ENCODE measurements around the gene GSPT1. TPM values are rescaled to one million over a fixed set of nuclear protein-coding genes. Genes with fewer than 3 reads are reported as not detected.
A peak's percentile ranks its signal among the peaks of the same experiment; 100 is the strongest.
"Not testable (repeated sequence)": the region's sequence is repeated elsewhere in the genome, so short reads cannot be mapped to it uniquely, and the experiment has no call there.

The GSPT1 gene
- total RNA-seq, 1 experiment from 2014 or later, result 173 TPM

- Histone ChIP-seq H2AFZ (ENCODE audit: low read length) (no peak overlapping the region), H4K91ac (ENCODE audit: insufficient read length, low read depth, low read length) (no peak overlapping the region), H4K5ac (ENCODE audit: insufficient read length, low read depth, low read length) (no peak overlapping the region), H2BK15ac (ENCODE audit: low read depth, low read length) (no peak overlapping the region), H3K18ac (ENCODE audit: insufficient read length, low read depth, low read length) (no peak overlapping the region), H3K27ac (ENCODE audit: insufficient read length, low read depth, low read length) (no peak overlapping the region), H3K4me2 (ENCODE audit: insufficient read depth, insufficient read length, low read length) (no peak overlapping the region), H3T11ph (ENCODE audit: low read length) (no peak overlapping the region), H4K20me1 (ENCODE audit: control insufficient read depth, insufficient read depth, insufficient read length) (no peaks in the 10 kb centered on the region), H2BK120ac (ENCODE audit: low read depth, low read length, poor library complexity, severe bottlenecking) (no peak overlapping the region), H3K23ac (ENCODE audit: insufficient read length, low read depth, low read length) (no peak overlapping the region), H3K4ac (ENCODE audit: low read depth, low read length) (no peak overlapping the region), H3K27me3 (ENCODE audit: insufficient read depth, low read length) (no peaks in the 10 kb centered on the region), H3K4me1 (ENCODE audit: insufficient read depth, low read length) (no peaks in the 10 kb centered on the region), H3K9ac (ENCODE audit: extremely low read depth, insufficient read length, low read length) (no peak overlapping the region), H3K9me3 (ENCODE audit: control insufficient read depth, low read depth, low read length) (no peaks in the 10 kb centered on the region), H3K79me2 (ENCODE audit: insufficient read depth, low read length) (no peaks in the 10 kb centered on the region), H2BK5ac (ENCODE audit: insufficient read length, low read length) (no peak overlapping the region), H3K23me2 (ENCODE audit: insufficient read length, low read depth, low read length, poor library complexity, severe bottlenecking) (no peaks in the 10 kb centered on the region), H2BK12ac (ENCODE audit: insufficient read length, low read depth, low read length) (no peak overlapping the region), H2AK5ac (ENCODE audit: insufficient read length, low read length) (no peak overlapping the region), H3K14ac (ENCODE audit: insufficient read depth, low read length) (no peak overlapping the region), H4K8ac (replicated peaks; ENCODE audit: insufficient read length, low read depth, low read length) (no peak overlapping the region), H3K79me1 (ENCODE audit: insufficient read depth, low read depth, low read length, poor library complexity, severe bottlenecking) (no peaks in the 10 kb centered on the region), H2BK20ac (ENCODE audit: low read depth, low read length, poor library complexity, severe bottlenecking) (no peak overlapping the region), H3K56ac (ENCODE audit: insufficient read length, low read depth, low read length) (no peak overlapping the region)
- Mint-ChIP-seq H3K9me3 (no peaks in the 10 kb centered on the region), H3K27ac (0 out of 7 replicates have a peak overlapping the region, but pooled peaks of 1 of the 3 experiments have one; percentile 54), H3K4me1 (0 out of 4 replicates have a peak, but pooled peaks cover 0 to 1% of the 10 kb centered on the region in 2 experiments), H3K4me3 (no peak overlapping the region), H3K27me3 (ENCODE audit: low read depth) (no peaks in the 10 kb centered on the region; the same call in 1 of the 2 replicates), H3K36me3 (ENCODE audit: insufficient read depth in 1 of 3, low read depth in 3 of 3) (no peaks in the 10 kb centered on the region)
- no peak for DNase-seq
- WGBS (ENCODE audit: extremely low coverage, insufficient read length, low lambda C conversion rate), result no CpG with 5 or more reads among the region's 8 CpGs
- TF ChIP-seq, protein P1, sequence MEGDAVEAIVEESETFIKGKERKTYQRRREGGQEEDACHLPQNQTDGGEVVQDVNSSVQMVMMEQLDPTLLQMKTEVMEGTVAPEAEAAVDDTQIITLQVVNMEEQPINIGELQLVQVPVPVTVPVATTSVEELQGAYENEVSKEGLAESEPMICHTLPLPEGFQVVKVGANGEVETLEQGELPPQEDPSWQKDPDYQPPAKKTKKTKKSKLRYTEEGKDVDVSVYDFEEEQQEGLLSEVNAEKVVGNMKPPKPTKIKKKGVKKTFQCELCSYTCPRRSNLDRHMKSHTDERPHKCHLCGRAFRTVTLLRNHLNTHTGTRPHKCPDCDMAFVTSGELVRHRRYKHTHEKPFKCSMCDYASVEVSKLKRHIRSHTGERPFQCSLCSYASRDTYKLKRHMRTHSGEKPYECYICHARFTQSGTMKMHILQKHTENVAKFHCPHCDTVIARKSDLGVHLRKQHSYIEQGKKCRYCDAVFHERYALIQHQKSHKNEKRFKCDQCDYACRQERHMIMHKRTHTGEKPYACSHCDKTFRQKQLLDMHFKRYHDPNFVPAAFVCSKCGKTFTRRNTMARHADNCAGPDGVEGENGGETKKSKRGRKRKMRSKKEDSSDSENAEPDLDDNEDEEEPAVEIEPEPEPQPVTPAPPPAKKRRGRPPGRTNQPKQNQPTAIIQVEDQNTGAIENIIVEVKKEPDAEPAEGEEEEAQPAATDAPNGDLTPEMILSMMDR (conservative IDR thresholded peaks at IDR 0.05), result no peak
Observed at GRCh38 chr16:11955713-11956123, 40.0 kb upstream of the GSPT1 start.

DNA sequence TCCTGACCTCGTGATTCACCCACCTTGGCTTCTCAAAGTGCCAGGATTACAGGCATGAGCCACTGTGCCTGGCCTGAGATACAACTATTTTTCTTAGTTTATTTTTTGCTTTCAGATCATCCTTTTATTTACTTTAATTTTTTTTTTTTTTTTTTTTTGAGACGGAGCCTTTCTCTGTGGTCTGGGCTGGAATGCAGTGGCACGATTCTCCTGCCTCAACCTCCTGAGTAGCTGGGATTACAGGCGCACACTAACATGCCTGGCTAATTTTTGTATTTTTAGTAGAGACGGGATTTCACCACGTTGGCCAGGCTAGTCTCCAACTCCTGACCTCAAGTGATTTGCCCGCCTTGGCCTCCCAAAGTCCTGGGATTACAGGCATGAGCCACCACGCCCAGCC lies 37.8 kb upstream of the GSPT1 start:
- H3K27ac Mint-ChIP-seq, result not testable (repeated sequence)

More for the DNA sequence above, 37.8 kb upstream of the GSPT1 start:
- not testable (repeated sequence) for H2BK120ac ChIP-seq (ENCODE audit: low read depth, low read length, poor library complexity, severe bottlenecking); H4K91ac ChIP-seq (ENCODE audit: insufficient read length, low read depth, low read length); H3K56ac ChIP-seq (ENCODE audit: insufficient read length, low read depth, low read length); H3K9me3 ChIP-seq (ENCODE audit: control insufficient read depth, low read depth, low read length); H2BK15ac ChIP-seq (ENCODE audit: low read depth, low read length); H3K79me2 ChIP-seq (ENCODE audit: insufficient read depth, low read length); H4K5ac ChIP-seq (ENCODE audit: insufficient read length, low read depth, low read length); H3K23ac ChIP-seq (ENCODE audit: insufficient read length, low read depth, low read length); H3K4me3 Mint-ChIP-seq; H3K27me3 ChIP-seq (ENCODE audit: insufficient read depth, low read length); H3K18ac ChIP-seq (ENCODE audit: insufficient read length, low read depth, low read length); H2BK5ac ChIP-seq (ENCODE audit: insufficient read length, low read length); H3K9ac ChIP-seq (ENCODE audit: extremely low read depth, insufficient read length, low read length); H2BK20ac ChIP-seq (ENCODE audit: low read depth, low read length, poor library complexity, severe bottlenecking); H2AFZ ChIP-seq (ENCODE audit: low read length); H3K4me2 ChIP-seq (ENCODE audit: insufficient read depth, insufficient read length, low read length); H3K27me3 Mint-ChIP-seq (ENCODE audit: low read depth); DNase-seq; H3K9me3 Mint-ChIP-seq; H3K4me1 ChIP-seq (ENCODE audit: insufficient read depth, low read length); H3K79me1 ChIP-seq (ENCODE audit: insufficient read depth, low read depth, low read length, poor library complexity, severe bottlenecking); H2BK12ac ChIP-seq (ENCODE audit: insufficient read length, low read depth, low read length); H4K8ac ChIP-seq (replicated peaks; ENCODE audit: insufficient read length, low read depth, low read length); H3K14ac ChIP-seq (ENCODE audit: insufficient read depth, low read length); H4K20me1 ChIP-seq (ENCODE audit: control insufficient read depth, insufficient read depth, insufficient read length); H2AK5ac ChIP-seq (ENCODE audit: insufficient read length, low read length); H3K4ac ChIP-seq (ENCODE audit: low read depth, low read length); H3T11ph ChIP-seq (ENCODE audit: low read length); H3K36me3 Mint-ChIP-seq (ENCODE audit: insufficient read depth in 1 of 3, low read depth in 3 of 3); H3K27ac ChIP-seq (ENCODE audit: insufficient read length, low read depth, low read length); H3K23me2 ChIP-seq (ENCODE audit: insufficient read length, low read depth, low read length, poor library complexity, severe bottlenecking)
- peaks cover 10 to 11% of the 10 kb centered on the region in 2 experiments; a peak in 3 of 4 replicates for H3K4me1 Mint-ChIP-seq
- no CpG with 5 or more reads among the region's 8 CpGs for WGBS (ENCODE audit: extremely low coverage, insufficient read length, low lambda C conversion rate)
